NB4 (cell line): ENCODE measurements around the gene ATM.

Experiments used
- DNase-seq: peaks from one replicate; pipeline ENCODE4 v3.0.0; 2010; ENCODE audit warnings: low read depth
- H3K4me3 ChIP-seq: one replicate; pipeline ENCODE4 v1.5.1; 2011; ENCODE audit warnings: mild to moderate bottlenecking, low read depth, low read length, moderate library complexity
- MYC ChIP-seq: IDR thresholded peaks from 2 replicates; pipeline ENCODE4 v1.6.1; 2011; ENCODE audit warnings: low read depth, low read length
- POLR2A ChIP-seq: IDR thresholded peaks from 2 replicates; pipeline ENCODE4 v1.6.1; 2011; ENCODE audit warnings: mild to moderate bottlenecking; ENCODE audit not compliant: insufficient read length; ENCODE audit errors: extremely low read depth
- TF ChIP-seq, protein P1 (sequence below): IDR thresholded peaks from one replicate; pipeline ENCODE4 v1.5.1; 2012; ENCODE audit warnings: low read depth, low read length
- TF ChIP-seq, protein P2 (sequence below): IDR thresholded peaks from 2 replicates; pipeline ENCODE4 v1.6.1; 2011; ENCODE audit warnings: low read depth, low read length

Gene ATM

DNA sequence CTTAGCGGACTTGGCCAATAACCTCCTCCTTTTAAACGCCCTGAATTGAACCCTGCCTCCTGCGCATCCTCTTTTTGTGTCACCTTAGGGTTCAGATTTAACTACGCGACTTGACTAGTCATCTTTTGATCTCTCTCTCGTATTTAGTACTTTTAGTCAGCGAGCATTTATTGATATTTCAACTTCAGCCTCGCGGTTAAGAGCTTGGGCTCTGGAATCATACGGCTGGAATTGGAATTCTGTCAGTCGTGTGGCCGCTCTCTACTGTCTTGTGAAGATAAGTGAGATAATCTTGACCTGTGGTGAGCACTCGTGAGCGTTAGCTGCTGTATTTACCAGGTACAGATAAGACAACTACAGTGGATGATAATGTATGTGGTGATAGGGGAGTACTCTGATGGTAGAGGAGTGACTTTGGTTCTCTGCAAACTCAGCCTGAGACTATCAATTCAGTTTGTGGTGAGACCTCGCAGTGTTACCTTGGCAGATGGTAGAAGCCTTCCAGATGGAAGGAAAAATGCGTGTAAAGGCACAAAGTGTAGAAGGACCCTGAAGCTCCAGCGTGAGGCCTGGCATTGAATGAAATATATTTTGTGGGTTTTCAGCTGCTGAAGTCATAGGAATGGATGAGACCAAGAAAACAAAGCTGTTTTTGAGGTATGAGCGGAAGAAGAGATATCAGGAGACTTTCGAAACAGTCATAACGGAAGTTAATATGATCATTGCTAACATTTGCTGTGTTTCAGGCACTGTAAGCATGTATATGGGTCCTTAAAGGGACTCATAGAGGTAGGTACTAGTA is 682 bp downstream of the ATM start:
- DNase-seq: peak; percentile 54
- H3K4me3 ChIP-seq: peak overlapping the region; percentile 96
- TF ChIP-seq, protein P1, sequence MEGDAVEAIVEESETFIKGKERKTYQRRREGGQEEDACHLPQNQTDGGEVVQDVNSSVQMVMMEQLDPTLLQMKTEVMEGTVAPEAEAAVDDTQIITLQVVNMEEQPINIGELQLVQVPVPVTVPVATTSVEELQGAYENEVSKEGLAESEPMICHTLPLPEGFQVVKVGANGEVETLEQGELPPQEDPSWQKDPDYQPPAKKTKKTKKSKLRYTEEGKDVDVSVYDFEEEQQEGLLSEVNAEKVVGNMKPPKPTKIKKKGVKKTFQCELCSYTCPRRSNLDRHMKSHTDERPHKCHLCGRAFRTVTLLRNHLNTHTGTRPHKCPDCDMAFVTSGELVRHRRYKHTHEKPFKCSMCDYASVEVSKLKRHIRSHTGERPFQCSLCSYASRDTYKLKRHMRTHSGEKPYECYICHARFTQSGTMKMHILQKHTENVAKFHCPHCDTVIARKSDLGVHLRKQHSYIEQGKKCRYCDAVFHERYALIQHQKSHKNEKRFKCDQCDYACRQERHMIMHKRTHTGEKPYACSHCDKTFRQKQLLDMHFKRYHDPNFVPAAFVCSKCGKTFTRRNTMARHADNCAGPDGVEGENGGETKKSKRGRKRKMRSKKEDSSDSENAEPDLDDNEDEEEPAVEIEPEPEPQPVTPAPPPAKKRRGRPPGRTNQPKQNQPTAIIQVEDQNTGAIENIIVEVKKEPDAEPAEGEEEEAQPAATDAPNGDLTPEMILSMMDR: no peak
- TF ChIP-seq POLR2A (no peak), MYC (no peak; the same call in none of the 2 replicates)
- TF ChIP-seq, protein P2, sequence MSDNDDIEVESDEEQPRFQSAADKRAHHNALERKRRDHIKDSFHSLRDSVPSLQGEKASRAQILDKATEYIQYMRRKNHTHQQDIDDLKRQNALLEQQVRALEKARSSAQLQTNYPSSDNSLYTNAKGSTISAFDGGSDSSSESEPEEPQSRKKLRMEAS: no peak

DNA sequence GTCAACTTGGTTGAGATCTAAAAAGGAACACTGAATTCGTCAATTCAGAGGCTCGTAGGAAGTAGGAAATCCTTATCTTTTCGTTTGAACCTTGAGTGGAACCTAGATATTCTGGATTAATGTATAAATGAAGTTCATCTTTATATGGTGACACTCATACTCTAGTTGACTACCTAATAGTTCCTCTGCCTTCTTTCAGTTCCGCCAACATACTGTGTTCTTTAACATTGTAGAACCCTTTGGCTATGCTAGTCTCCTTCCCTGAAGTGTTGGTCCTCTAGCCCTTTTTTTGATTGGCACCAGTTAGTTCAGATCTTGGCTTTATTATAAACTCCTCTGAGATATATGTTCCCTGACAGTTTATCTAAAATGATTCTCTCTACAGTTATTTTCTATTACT is 1.5 kb downstream of the ATM start:
- no peak for DNase-seq
- TF ChIP-seq MYC (no peak), POLR2A (no peak)
- TF ChIP-seq, protein P2: no peak
- TF ChIP-seq, protein P1: no peak
- peak overlapping the region; percentile 96 for H3K4me3 ChIP-seq

DNA sequence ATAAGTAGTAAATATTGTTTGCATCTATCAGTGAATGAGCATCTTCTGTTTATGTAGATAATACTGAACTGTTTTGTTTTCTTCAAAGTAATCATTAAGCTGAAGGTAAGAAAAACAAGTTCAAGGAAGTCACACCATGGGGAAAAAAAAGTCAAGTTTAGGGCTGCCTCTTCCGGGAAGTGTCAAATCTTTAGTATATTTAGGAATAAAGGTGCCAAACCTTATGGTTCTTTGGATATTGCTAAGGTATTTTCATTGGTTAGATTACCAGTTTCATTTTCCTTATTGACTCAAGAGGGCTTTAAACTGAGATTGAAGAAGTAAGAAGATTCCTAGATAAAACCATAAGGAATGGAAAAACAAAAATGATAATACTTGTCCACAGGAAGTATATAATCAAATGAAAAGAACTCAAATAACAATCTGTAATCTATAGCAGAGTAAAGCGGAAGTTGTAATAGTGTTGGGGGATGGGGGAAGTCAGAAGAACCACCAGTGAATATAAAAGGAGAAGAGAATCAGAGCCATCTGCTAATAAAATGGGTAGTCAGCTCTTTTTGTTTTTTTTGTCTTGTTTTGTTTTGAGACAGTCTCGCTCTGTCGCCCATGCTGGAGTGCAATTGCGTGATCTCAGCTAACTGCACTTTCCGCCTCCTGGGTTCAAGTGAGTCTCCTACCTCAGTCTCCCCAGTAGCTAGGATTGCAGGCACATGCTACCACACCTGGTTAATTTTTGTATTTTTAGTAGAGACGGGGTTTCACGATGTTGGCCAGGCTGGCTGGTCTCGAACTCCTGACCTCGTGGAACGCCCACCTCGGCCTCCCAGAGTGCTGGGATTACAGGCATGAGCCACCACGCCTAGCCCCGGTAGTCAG is 2.3 kb downstream of the ATM start:
- peak; percentile 54 for DNase-seq
- peak overlapping the region; percentile 96 for H3K4me3 ChIP-seq
- TF ChIP-seq, protein P2: no peak
- TF ChIP-seq POLR2A (no peak), MYC (no peak)
- TF ChIP-seq, protein P1: no peak

DNA sequence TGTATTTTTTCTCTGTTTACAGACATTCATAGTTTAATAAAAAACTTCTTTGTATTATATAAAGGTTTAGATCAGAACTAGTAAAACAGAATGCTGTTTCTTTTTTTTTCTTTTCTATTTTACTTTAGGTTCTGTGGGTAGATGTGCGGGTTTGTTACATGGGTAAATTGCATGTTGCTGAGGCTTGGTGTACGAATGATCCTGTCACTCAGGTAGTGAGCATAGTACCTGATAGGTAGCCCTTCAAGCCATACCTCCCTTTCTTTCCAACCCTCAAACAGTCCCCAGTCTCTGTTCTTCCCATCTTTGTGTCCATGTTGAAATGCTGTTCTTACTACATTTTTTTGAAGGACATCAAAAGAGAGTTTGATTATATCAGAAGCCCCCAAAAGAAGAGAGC is 3.2 kb downstream of the ATM start:
- peak overlapping the region; percentile 4 for H3K4me3 ChIP-seq
- TF ChIP-seq POLR2A (no peak), MYC (no peak)
- TF ChIP-seq, protein P1: no peak
- TF ChIP-seq, protein P2: no peak
- no peak for DNase-seq

DNA sequence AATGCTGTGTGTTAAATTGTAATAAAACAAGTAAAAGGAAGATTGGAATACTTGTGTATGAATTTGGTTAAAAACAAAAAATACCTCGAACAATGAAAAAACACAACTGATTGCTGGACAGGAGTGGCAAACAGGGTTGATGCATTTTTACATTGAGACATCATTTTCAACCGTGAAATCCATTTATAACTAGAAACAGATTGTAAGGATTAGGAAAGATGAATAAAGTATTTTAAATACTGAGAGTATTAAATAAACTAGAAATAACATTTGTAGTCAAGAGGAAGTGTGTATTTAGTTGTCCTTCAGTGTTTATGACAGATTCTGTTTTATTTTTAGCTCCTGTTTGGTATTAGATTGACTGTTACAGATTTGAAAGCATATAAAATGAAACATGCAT is 5.4 kb downstream of the ATM start:
- no peak overlapping the region for H3K4me3 ChIP-seq
- DNase-seq: no peak
- TF ChIP-seq, protein P1: no peak
- TF ChIP-seq, protein P2: no peak
- TF ChIP-seq MYC (no peak), POLR2A (no peak)
